Calu3 (cell line): ENCODE data around the gene BMPR1B. TPM values are rescaled to one million over a fixed set of nuclear protein-coding genes. Genes with fewer than 3 reads are reported as not detected.

Experiments
- BruUV-seq: library from RNA; stranded (reverse); fragments of 400-500 nt; replicated peaks from 2 replicates; lab custom pipeline; 2021; lab: Mats Ljungman, UMichigan
- CTCF ChIA-PET: fragments of 300-600 bp; sonication (Branson Sonifier 250); formaldehyde crosslinking; loops from one replicate; lab custom pipeline; 2022; ENCODE audit warnings: antibody characterized with exemption; lab: Charles Lee
- DNase-seq: peaks from one replicate; pipeline ENCODE4 v3.0.0; 2022
- H3K27ac Mint-ChIP-seq: one replicate; pipeline ENCODE4 v1.8.0; 2022; ENCODE audit warnings: mixed read lengths; ENCODE audit not compliant: unreplicated experiment
- H3K27me3 Mint-ChIP-seq: one replicate; pipeline ENCODE4 v1.8.0; 2022; ENCODE audit warnings: mixed read lengths; ENCODE audit not compliant: unreplicated experiment
- H3K36me3 Mint-ChIP-seq: one replicate; pipeline ENCODE4 v1.8.0; 2022; ENCODE audit warnings: mild to moderate bottlenecking, moderate library complexity, mixed read lengths; ENCODE audit not compliant: insufficient read depth, unreplicated experiment
- H3K4me1 Mint-ChIP-seq: one replicate; pipeline ENCODE4 v1.8.0; 2022; ENCODE audit warnings: mild to moderate bottlenecking, low read depth, mixed read lengths; ENCODE audit not compliant: unreplicated experiment
- H3K4me3 Mint-ChIP-seq: one replicate; pipeline ENCODE4 v1.8.0; 2022; ENCODE audit warnings: mild to moderate bottlenecking, low read depth, moderate library complexity, mixed read lengths; ENCODE audit not compliant: unreplicated experiment
- H3K9me3 Mint-ChIP-seq: one replicate; pipeline ENCODE4 v1.8.0; 2022; ENCODE audit warnings: low read depth, mixed read lengths; ENCODE audit not compliant: unreplicated experiment
- intact Hi-C: fragments of 100-400 bp; cut with micrococcal nuclease; formaldehyde crosslinking; loops from one replicate; pipeline ENCODE4 v1.10.0; 2022; ENCODE audit not compliant: unreplicated experiment
- total RNA-seq: library from RNA; stranded (reverse); gene quantifications from 2 replicates; pipeline ENCODE4 v1.2.3, GENCODE V29; 2022
- TF ChIP-seq, protein P1 (sequence below): fragments of 200-600 bp; IDR thresholded peaks from one replicate; pipeline ENCODE4 v1.8.0; 2022; ENCODE audit warnings: antibody characterized with exemption; ENCODE audit not compliant: unreplicated experiment

BMPR1B gene
- total RNA-seq, 1 experiment from 2014 or later = 9.2 TPM

- Mint-ChIP-seq H3K4me3 (no peak overlapping the region), H3K4me1 (no peaks in the 10 kb centered on the region), H3K36me3 (no peaks in the 10 kb centered on the region), H3K27me3 (no peaks in the 10 kb centered on the region), H3K27ac (no peak overlapping the region), H3K9me3 (no peaks in the 10 kb centered on the region)
- CTCF ChIA-PET = no interaction called here
- BruUV-seq = no TSS peak
- TF ChIP-seq, protein P1, sequence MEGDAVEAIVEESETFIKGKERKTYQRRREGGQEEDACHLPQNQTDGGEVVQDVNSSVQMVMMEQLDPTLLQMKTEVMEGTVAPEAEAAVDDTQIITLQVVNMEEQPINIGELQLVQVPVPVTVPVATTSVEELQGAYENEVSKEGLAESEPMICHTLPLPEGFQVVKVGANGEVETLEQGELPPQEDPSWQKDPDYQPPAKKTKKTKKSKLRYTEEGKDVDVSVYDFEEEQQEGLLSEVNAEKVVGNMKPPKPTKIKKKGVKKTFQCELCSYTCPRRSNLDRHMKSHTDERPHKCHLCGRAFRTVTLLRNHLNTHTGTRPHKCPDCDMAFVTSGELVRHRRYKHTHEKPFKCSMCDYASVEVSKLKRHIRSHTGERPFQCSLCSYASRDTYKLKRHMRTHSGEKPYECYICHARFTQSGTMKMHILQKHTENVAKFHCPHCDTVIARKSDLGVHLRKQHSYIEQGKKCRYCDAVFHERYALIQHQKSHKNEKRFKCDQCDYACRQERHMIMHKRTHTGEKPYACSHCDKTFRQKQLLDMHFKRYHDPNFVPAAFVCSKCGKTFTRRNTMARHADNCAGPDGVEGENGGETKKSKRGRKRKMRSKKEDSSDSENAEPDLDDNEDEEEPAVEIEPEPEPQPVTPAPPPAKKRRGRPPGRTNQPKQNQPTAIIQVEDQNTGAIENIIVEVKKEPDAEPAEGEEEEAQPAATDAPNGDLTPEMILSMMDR = no peak
- no peak for DNase-seq
- intact Hi-C loops = no loop called here
Measured at GRCh38 chr4:95151255-95151654, 393.5 kb downstream of the BMPR1B start.

DNA sequence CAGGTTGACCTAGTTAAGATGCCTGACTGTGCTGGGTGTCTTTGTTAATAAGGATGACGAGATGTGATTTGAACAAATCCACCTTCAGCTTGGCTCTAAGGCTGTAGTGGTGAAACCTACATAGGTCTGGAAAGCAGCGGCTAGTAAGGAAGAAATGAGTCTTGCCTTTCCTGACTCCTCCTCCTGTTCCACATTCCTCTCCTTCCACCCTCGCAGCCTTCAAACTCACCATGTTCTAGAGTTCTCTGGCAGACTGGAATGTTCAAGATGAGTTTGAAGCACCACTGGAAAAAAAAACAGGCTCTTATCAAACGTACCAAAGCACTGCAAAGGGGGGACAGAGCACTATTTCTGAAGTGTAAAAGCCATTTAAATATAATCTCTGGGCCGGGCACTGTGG is 395.4 kb downstream of the BMPR1B start:
- no peak for DNase-seq
- CTCF ChIA-PET = no interaction called here
- Mint-ChIP-seq H3K4me3 (no peak overlapping the region), H3K27ac (no peak overlapping the region), H3K4me1 (no peaks in the 10 kb centered on the region), H3K27me3 (no peaks in the 10 kb centered on the region), H3K9me3 (no peaks in the 10 kb centered on the region), H3K36me3 (no peaks in the 10 kb centered on the region)
- BruUV-seq = no TSS peak
- TF ChIP-seq, protein P1 = no peak
- intact Hi-C loops = no loop called here

GRCh38 chr4:95155759-95156451 is 398.1 kb downstream of the BMPR1B start:
- intact Hi-C loops = loop anchor here (1.0 to 5.0 kb wide), 2 partner anchors 1196 to 1996 kb away; no protein-coding TSS in a partner anchor
- H3K4me1 Mint-ChIP-seq = no peaks in the 10 kb centered on the region

GRCh38 chr4:95156452-95156765 is 398.7 kb downstream of the BMPR1B start:
- no peak overlapping the region for H3K4me3 Mint-ChIP-seq
- intact Hi-C loops = loop anchor here (1.0 to 5.0 kb wide), 2 partner anchors 1196 to 1996 kb away; no protein-coding TSS in a partner anchor
- H3K27me3 Mint-ChIP-seq = no peaks in the 10 kb centered on the region
- H3K27ac Mint-ChIP-seq = no peak overlapping the region
- no peaks in the 10 kb centered on the region for H3K4me1 Mint-ChIP-seq
- no peak for DNase-seq
- CTCF ChIA-PET = interaction anchor here (0.7 kb wide), 2 partner anchors 348 to 1195 kb away, joined by 3 read pairs; no protein-coding TSS in a partner anchor
- no TSS peak for BruUV-seq
- no peaks in the 10 kb centered on the region for H3K36me3 Mint-ChIP-seq
- TF ChIP-seq, protein P1 = no peak
- no peaks in the 10 kb centered on the region for H3K9me3 Mint-ChIP-seq

More at GRCh38 chr4:95155759-95156451, 398.1 kb downstream of the BMPR1B start:
- H3K4me3 Mint-ChIP-seq = no peak overlapping the region
- no peaks in the 10 kb centered on the region for H3K27me3 Mint-ChIP-seq
- TF ChIP-seq, protein P1 = peak; percentile 30
- H3K36me3 Mint-ChIP-seq = no peaks in the 10 kb centered on the region
- no peak overlapping the region for H3K27ac Mint-ChIP-seq
- no peak for DNase-seq
- CTCF ChIA-PET = interaction anchor here (0.7 kb wide), 2 partner anchors 347 to 1196 kb away, joined by 3 read pairs; no protein-coding TSS in a partner anchor
- BruUV-seq = no TSS peak
- H3K9me3 Mint-ChIP-seq = no peaks in the 10 kb centered on the region
